NAMALWA (cell line): ENCODE data around the gene FUOM.

Source experiments
- DNase-seq: peaks from one replicate; pipeline ENCODE4 v3.0.0-alpha.2; 2015; ENCODE audit warnings: low spot score

The FUOM gene

GRCh38 chr10:133357285-133358161 is at the start of gene FUOM:
Gene FUOM (minus strand): TSS chr10:133358019. CDS start chr10:133358007, 12 bp downstream.
- peak; percentile 88 for DNase-seq

- DNase-seq = no peak
Measured at GRCh38 chr10:133405844-133406527, 48.2 kb upstream of the FUOM start.

- DNase-seq = no peak
Measured at GRCh38 chr10:133405272-133405671, 47.5 kb upstream of the FUOM start.

GRCh38 chr10:133403784-133404183 is 46.0 kb upstream of the FUOM start:
- DNase-seq = no peak

GRCh38 chr10:133403359-133403758 is 45.5 kb upstream of the FUOM start:
- no peak for DNase-seq

GRCh38 chr10:133401981-133402725 is 44.3 kb upstream of the FUOM start:
- DNase-seq = no peak

GRCh38 chr10:133401500-133401899 is 43.7 kb upstream of the FUOM start:
- no peak for DNase-seq

GRCh38 chr10:133400624-133401424 is 43.0 kb upstream of the FUOM start:
- peak; percentile 27 for DNase-seq

GRCh38 chr10:133399123-133399601 is 41.3 kb upstream of the FUOM start:
- DNase-seq = no peak

GRCh38 chr10:133397938-133398337 is 40.1 kb upstream of the FUOM start:
- no peak for DNase-seq

- no peak for DNase-seq
Measured at GRCh38 chr10:133396035-133396624, 38.3 kb upstream of the FUOM start.

- no peak for DNase-seq
Measured at GRCh38 chr10:133394801-133395221, 37.0 kb upstream of the FUOM start.

GRCh38 chr10:133394064-133394663 is 36.3 kb upstream of the FUOM start, which contains the start of gene MTG1:
Gene MTG1 (plus strand): TSS chr10:133394157. CDS start chr10:133394221, 64 bp downstream.
- peak; percentile 97 for DNase-seq

GRCh38 chr10:133393401-133394063 is 35.7 kb upstream of the FUOM start:
- no peak for DNase-seq

- peak; percentile 31 for DNase-seq
Measured at GRCh38 chr10:133391761-133392518, 34.1 kb upstream of the FUOM start.

GRCh38 chr10:133391249-133391635 is 33.4 kb upstream of the FUOM start:
- DNase-seq = no peak

GRCh38 chr10:133390597-133391248 is 32.9 kb upstream of the FUOM start:
- no peak for DNase-seq

- DNase-seq = peak; percentile 93
Measured at GRCh38 chr10:133388973-133389818, 31.4 kb upstream of the FUOM start.
